Retina (tissue), 1 donor: Measurements from ENCODE around the gene GPAT2.
"Not testable (repeated sequence)": the region's sequence is repeated elsewhere in the genome, so short reads cannot be mapped to it uniquely, and the experiment has no call there.

Experiments
- DNase-seq: peaks from one replicate; pipeline ENCODE4 v3.0.0-alpha.2; 2016

GPAT2 gene, protein sequence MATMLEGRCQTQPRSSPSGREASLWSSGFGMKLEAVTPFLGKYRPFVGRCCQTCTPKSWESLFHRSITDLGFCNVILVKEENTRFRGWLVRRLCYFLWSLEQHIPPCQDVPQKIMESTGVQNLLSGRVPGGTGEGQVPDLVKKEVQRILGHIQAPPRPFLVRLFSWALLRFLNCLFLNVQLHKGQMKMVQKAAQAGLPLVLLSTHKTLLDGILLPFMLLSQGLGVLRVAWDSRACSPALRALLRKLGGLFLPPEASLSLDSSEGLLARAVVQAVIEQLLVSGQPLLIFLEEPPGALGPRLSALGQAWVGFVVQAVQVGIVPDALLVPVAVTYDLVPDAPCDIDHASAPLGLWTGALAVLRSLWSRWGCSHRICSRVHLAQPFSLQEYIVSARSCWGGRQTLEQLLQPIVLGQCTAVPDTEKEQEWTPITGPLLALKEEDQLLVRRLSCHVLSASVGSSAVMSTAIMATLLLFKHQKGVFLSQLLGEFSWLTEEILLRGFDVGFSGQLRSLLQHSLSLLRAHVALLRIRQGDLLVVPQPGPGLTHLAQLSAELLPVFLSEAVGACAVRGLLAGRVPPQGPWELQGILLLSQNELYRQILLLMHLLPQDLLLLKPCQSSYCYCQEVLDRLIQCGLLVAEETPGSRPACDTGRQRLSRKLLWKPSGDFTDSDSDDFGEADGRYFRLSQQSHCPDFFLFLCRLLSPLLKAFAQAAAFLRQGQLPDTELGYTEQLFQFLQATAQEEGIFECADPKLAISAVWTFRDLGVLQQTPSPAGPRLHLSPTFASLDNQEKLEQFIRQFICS

DNA sequence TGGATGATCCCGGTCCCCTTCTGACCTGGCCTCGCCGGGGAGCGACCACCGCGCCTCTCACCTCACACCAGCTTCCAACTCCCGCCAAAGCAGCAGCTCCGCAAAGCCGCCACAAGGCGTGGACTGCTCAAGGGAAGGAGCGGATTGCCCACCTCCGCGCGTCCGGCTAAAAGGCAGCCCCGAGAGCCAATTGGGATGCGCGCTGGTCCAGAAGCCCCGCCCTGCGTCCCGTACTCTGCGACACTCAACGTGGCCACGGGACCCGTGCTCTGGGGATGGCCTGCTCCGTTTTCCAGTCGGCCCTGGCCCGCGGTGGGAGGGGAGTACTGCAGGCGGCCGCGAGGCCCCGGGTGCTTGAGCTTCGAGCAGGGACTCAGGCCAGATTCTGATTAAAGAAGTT is at the start of gene GPAT2:
GPAT2 (minus strand) TSS at position 125 of the 400 bp plus-strand sequence. CDS start 2,557 bp downstream, outside the sequence.
- DNase-seq, result not testable (repeated sequence)

DNA sequence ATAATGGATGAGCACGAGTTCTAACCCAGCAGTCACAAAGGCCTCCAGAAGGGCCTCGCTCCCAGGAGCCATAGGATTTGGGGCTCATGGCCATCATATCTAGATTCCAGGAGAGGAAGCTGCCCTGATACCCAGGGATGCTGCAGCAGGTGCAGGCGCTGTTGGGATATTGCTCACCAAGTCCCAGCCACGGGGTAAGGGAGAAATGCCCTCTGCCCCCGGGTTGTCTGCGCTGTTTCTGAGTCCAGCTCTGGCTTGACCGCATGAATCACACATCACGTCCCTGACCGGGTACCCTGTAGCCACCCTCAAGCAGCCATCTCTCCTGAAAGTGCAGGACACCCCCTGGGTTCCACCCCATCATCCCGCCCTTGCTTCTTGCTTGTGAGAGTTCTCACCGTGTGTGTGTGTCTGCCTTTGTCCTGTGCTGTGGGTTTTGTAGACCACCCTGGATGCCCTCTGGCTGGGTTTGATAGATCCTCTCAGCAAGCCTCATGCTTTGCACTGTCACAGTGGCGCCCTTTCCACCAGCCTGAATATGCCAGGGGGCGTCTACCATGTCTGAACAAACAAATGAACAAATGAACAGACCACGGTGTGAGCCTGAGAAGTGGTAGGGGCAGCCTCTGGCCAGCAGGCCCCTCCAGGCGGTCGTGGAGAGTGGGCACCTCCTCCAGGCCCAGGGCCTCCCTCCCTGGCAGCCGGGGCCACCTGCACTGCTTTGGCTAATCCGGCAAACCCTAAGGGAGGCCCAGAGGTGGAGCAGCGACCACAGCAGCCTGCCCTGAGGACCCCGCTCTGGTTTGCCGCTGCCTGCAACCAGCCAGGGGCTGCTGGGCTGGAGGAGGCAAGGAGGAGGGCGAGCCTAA is 49.5 kb upstream of the GPAT2 start:
- no peak for DNase-seq

DNA sequence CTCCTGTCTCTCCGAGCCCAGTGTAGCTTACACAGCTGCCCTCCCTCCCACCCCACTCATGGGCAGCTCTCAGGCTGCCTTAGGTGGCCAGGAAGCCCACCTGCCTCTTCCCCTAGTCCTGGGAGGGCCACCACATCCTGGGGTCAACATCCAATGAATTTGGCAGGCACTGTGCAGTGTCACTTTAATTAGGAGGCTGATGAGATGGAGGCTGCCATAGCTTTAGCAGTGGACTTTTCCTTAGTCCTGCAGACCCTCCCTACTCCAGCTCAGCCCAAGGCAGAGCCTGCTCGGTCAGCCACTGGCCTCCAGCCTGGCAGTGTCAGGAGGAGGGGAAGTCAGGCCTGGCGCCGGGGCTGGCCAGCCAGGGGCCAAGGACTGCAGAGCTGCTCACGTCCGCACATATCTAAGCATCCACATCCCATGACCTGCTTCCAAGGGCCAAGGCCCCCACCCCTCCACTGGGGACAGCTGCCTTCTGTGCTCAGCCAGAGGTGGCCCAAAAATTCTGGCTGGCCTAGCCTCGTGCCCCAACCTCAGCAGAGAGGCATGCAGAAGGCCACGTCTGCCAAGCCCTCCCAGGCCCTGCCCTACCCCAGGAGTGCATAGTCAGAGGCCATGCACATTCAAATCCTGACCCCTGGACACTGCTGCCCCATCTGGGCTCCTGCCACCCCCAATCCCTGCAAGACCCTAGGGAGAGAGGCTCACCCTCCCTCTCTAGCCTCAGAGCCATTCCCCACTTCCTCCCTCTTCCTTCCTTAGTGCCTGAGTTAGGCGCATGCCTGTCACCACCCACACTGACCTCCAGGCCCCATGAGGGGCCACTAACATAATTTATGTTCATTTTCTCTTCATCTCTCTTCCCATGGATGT is 48.6 kb upstream of the GPAT2 start:
- no peak for DNase-seq

DNA sequence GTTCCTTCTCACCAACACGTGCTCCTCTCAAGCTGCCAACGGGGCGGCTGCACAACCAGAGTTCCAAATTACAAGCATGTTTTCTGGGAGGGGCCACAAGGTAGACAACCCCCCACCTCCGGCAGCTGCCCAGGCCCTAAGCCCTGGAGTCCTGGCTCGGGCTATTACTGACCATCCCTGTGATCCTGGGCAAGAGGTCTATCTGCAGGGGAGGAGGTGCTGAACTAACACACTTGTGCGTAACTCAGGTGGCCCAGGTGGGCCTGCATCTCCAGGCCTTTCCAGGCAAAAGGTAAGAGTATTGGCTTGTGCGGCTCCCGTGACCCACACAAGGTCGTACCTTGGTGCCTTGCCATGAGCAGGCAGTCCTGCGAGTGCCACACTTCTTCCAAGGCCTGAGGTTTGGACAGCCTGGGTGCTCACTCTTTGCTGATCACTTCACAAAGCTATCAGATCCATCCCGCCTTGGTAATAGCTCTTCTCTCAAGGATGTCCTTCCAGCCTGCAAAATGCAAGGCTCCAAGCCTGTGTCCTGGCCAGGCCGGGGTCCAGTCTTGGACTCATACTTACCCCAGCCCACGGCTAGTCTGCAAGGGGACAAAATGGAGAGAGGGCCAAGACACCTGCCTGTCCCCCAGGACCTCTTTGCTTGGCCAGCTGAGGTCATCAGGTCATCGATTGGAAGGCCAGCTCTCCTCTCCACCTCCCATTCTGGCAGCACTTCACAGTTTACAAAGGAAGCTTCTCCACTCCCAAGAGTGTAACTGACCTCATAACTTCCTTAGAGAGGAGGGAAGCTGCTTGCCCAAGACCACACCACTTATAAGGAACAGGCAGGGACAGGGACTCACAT is 47.7 kb upstream of the GPAT2 start:
- no peak for DNase-seq

DNA sequence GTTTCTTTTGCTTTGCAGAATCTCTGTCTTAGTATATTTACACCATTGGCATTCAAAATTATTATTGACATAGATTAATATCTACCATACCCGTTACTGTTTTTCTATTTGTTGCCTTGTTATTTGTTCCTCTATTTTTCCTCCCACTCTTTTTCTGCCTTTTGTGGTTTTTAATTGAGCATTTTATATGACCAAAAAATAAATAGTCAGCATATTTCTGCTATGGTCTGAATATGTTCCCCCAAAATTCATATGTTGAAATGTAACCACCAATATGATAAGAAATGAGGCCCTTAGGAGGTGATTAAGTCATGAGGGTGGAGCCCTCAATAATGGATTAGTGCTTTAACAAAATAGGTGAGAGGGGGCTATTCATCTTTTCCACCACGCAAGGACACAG is 46.3 kb upstream of the GPAT2 start:
- DNase-seq, result no peak

DNA sequence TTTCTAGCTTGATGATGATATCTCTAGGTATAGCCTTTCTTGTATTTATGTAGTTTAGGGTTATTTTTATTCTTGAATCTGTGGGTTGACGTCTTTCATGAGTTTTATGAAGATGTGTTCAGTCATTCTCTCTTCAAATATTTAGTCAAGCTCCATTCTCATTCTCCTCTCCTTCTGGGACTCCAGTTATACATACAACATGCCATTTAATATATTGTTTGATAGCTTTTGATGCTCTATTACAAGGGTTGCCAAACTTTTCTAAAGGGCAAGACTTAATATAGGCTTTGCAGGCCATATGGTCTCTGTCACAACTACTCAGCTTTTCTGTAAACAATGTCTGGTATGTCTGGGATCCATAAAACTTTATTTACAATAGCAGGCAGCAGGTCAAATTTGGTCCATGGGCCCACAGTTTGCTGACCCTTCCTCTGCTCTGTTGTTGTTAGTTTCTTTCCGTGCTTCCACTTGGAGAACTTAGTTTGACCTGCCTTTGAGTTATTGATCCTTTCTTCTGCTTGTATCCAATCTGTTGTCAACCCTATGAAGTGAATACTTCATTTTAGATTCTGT is 40.6 kb upstream of the GPAT2 start:
- no peak for DNase-seq

DNA sequence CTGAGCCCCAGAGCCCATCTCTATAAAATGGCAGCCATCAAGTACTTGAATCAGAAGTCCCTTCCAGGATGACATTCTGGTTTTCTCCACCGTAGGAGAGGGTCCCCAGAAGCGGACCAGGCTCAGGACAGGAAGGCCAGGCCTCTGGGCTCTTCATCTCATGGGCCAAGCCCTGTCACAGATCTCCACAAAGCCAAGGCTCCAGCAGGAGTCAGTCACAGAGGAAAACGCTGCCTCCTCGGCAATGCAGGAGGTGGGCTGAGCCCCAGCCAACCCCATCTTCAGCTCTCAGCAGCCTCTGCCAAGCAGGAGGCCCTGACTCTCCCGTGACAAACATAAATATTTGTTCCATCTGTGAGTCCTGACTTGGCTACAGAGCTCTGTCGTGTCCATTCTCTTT is 39.4 kb upstream of the GPAT2 start:
- DNase-seq, result no peak

DNA sequence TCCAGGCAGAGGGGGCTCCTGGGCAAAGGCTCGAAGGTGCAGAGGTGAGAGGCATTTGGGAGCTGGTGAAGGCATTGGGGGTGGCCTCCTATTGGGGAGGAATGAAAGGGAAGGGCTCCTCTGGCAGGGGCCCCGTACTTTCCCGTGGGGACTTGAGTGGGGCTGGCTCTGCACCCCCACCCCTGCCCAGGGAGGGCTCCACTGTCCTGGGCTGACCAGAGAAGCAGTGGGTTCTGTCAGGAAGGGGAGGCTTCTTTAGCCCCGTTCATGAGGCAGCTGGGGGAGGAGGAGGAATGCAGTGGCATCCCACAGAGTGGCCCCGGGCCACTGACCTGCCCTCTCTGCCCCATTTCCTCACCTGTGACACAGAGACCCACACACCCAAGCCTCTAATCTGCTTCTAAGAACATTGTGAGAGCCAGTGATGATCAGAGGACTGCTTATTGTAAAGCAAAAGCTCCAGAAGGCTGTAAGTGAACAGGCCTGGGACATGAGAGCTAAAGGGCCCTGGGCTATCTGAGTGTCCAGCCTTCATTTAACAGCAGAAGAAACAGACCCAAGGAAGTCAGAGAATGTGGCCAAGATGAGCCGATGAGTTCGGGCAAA is 38.6 kb upstream of the GPAT2 start:
- no peak for DNase-seq

DNA sequence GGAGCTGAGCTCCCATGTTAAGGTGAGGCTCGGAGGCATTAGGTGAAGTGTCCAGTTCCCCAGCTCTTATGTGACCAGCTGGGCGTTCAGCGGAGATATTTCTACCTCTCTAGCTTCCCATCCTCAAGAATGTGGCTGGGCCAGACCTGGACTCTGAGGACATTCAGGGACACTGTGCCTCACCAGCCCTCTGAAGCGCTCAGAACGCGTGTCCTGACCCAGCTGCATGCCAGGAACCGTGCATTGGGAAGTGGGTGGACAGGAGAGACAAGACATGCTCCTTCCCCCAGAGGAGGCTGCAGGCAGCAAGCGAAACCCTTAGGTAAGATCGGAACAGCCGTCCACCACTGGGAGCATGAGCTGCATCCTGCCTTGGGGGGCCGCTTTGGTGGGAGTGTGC is 38.0 kb upstream of the GPAT2 start:
- DNase-seq, result no peak

DNA sequence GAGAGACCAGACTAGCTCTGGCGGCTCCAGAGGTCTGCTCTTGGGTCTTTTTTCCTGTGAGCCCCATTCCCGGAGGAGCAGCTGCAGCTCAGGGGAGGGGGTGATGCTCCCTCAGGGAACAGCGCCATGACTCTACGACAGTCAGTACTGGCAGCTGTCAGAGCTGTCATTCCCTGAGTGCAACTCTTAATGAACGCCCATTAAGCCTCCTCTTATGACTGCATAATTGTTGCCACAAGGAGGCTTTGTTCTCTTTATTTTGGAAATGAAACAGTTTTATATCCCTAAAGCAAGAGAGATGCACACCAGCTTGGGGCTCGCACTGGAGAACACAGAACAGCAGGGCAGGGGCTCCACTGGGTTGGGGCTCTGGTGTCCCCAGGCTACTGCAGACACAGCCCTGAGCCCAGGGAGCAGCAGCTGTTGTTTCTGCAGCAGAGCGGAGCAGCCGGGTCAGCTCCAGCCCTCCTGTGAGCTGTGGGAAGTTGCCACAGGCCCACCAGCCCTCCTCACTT is 37.3 kb upstream of the GPAT2 start:
- peak; percentile 76 for DNase-seq

DNA sequence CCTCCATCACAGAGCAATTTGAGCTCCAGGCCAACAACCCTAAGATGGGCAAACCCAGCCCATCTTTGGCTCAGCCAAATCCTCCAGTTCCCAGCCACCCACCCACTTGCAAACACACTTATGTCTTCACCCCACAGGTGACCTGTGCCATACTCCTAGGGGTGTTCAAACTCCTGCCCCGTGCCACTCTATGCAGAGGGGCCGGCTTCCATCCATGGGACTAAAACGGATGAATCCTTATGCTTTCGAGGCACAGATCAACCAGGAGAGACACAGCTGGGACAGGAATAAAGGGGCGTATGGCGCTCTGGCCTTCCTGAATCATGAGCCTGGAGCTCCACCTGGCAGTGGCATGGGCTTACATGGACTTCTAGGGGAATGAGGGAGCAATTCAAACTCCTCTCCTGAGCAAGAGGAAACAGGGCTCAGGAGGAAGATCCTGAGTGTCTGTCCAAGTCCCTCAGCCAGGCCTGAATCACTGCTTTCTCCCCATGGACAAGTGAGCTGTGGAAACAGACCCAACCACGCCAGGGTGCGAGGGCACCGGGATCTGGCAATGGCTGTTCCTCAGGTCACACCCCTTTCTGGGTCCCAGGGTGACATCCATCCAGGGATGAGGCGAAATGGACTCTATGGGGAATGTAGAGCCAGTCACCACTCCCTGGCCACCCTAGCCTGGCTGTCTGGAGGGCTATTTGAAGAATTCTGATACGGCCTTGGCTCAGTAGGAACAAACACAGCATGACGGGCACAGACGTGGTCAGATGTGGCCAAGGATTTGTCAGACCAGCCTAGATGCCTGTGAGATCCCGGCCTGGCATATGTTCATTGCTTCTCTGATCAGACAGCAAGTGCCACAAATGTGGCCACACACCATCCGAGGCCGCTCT is 36.6 kb upstream of the GPAT2 start:
- DNase-seq, result not testable (repeated sequence)

DNA sequence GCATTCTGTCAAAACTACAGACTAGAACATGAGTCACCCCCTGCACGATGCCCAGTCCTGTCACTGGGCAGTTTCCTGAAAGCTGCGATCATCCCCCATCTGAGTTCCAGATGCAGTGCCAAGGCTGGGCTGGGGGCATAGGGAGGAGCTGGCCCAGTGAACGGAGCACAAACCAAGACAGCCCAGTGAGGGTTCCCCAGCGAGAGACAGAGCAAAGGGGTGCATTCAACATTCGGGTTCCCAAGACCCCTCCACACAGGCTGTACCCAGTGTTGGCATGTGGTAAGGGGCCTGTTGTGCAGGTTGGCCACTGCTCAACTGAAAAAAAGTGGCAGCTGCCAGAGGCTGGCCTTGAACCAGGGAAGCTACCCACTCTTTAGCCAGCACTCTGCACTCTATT is 35.6 kb upstream of the GPAT2 start:
- not testable (repeated sequence) for DNase-seq

DNA sequence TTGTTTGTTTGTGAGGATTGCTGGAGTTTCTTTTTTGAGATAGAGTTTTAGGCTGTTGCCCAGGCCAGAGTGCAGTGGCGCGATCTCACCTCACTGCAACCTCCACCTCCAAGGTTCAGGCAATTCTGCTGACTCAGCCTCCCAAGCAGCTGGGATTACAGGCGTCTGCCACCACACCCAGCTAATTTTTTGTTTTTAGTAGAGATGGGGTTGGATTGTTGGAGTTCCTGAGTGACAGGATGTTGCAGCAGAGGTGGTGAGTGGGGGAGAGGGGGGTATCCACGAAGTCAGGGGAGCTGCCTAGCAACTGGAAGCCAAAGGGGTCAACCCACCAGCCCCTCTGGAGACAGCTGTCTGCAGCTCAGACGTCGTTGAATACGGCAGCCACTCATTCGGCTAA is 35.2 kb upstream of the GPAT2 start:
- not testable (repeated sequence) for DNase-seq

DNA sequence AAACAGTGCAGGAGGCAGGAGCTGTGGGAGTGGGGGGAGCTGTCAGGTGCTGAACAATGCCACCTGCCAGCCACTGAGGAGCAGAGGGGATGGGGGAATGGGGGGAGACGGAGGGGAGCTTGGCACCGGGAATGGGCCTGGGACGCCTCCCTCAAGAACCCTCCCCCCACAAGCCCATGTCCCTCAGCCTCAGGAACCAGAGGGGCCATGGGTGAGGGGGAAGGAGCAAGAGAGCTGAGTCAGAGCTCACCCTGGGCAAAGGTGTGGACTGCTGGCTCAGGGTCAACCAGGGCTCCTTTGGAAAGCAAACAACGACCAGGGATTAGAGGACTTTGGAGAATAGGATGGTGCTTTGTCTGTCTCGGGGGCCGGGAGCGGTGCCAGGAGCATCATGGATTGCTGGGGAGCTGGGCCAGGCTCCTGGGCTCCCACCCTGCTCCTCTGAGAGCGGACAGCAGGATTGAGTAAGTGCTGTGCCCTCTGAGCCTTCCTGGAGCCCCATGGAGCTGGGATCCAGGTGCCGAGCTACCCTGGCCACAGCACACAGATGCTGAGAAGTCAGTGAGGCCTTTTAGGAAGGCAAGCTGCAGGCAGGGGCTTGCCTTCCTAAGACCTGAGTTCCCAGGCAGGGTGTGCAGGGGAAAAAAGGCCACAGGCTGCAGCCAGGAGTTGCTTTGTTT is 33.3 kb upstream of the GPAT2 start:
- DNase-seq, result not testable (repeated sequence)

DNA sequence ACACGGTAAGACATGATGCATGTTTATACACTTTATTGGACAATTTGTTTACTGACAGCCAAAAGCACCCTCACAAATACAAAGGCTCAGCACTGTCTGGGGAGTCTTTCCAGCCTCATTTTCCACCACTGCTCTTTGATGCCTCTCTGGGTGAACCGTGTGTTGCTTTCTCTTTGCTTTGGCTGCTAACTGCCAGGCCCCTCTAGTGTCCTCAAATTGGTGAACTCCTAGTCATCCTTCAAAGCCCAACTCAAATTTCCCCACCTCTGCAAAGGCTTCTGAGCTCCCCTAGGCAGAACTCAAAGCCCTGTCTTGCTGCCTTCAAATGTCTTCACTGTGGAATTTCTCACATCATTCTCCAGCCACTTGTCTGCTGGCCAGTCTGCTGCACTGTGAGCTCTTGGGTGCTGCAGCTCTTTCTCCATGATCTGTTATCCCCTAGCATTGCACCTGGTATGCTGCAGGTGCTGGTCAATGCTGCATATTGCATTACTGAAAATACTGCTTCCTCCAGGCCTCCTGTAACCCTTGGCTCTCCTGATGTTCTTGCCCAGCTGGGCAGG is 32.5 kb upstream of the GPAT2 start:
- DNase-seq, result not testable (repeated sequence)

DNA sequence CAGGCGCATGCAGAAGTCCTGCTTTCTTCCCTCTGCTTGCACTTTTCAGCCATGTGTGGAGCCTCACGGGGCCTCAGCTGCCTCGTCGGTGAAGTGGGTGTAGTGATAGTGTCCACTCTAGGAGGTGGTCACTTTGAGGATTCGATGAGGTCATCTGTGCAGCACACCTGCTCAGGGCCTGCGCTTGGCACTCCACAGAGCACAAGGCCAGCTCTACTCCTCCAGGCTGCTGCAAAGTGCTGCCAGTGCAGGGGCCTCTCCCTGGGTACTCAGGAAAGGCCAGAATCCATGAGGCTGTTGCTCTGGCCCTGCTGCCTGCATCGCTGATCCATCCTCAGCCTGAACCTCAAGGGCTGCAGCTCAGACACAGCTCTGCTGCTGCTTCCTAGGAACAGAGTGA is 31.8 kb upstream of the GPAT2 start:
- DNase-seq, result not testable (repeated sequence)

DNA sequence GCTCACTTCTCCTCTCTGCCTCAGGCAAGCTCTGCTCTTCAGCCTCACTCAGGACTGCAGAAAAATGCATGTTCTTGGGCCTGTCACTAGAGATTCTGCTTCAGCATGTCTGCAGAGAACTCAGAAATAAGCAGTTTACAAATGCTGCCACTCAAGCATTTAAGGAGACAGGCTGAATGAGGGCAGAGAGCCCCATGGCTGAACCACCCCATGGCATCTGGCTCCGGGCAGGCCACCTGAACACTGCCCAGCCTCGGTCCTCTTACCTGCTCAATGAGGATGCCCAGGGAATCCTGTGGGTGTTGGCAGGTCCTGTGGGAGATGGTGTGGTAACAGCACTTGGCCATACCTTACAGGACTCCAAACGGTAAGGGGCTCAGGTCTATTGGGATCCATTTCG is 31.2 kb upstream of the GPAT2 start:
- DNase-seq, result not testable (repeated sequence)

DNA sequence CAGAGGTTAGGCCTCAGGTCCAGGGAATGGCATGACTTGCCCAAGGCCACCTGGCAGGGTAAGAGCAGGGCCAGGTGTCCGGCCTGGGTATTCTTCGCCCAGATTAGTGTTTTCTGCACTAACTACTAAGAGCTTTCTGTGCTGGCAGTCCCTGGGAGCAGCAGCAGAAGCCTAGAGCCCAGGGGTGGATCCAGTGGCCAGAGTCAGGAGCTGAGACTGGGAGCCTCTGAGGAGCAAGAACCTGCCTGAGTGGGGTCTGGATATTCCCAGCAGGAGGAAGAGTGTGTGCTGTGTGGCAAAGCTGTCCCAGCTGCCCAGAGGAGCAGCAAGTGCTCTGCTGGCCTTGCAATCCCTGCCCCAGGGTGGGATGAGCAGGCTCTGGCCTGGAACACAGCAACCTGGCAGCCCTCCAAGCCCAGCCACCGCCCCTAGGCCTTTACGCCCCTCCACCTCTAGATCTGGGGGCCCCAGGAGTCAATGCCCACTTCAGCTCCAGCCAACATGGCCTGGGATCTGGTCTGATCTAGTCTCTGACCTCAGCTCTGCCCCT is 30.7 kb upstream of the GPAT2 start:
- DNase-seq, result no peak
